T-helper 1 cell treated with Interleukin-12 subunit alpha and Interleukin-12 subunit beta and Interleukin-4 antibody, amounts not matched to agents 30 ng/mL and 1 ng/mL, for 36 hours (primary cell): ENCODE data around the gene TEX35. TPM values are rescaled to one million over a fixed set of nuclear protein-coding genes. Genes with fewer than 3 reads are reported as not detected.

Experiments used
- intact Hi-C: fragments of 100-400 bp; cut with micrococcal nuclease; formaldehyde crosslinking; loops from one replicate; pipeline ENCODE4 v1.15.1; 2024
- total RNA-seq: library from RNA; stranded (reverse); gene quantifications from 2 replicates; pipeline ENCODE4 v1.2.3, GENCODE V29; 2022

The TEX35 gene
- total RNA-seq = not detected in 2 replicates

DNA sequence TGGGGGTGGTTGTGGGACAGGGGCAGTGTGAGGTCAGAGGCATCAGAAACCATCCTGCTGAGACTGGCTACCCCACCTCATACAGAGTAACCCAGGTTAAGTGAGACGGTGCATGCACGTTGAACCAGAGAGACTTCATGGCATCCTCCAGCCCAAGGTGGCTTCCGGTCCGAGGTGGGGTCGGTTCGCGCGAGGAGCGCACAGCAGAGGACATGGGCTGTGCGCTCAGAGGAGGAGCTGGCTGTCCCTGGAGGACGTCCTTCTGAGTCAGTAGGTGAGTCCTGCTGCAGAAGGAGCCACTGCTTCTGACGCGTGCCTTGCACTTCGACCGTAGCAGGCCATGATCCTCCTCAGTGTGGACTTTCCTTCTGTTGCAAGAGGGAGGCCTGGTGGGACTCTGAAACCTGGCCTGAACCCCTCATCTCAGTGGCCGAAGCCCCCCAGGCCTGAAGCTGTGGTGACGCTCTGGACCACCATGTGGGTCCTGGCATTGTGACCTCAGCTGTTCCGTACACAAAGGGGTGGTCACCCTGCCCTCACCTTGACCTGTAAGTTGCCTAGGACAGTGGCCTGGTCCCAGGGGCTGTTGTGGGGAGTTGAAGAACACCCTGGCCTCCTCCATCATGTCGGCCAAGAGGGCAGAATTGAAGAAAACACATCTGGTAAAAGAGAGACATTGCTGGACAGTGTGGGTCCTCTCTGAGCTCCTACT, at the start of gene TEX35:
TEX35 (plus strand) TSS at position 544 of the 712 bp plus-strand sequence; CDS start at position 624, 80 bp downstream.
- intact Hi-C loops = no loop called here

DNA sequence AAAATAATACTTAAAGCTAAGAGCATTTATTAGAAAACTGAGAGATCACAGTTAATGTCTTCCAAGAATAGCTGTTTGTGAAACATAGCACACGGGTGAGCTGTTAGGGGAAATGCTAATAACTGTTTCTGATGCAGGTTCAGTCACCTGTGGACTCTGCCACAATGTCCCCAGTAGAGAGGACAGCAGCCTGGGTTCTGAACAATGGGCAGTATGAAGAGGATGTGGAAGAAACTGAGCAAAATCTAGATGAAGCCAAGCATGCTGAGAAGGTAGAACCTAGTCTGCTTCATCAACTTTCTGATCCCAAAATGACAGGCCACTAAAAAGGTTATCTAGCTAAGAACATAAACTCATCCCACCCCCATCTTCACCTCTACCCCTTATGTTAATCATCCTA, 48.8 kb upstream of the TEX35 start:
- intact Hi-C loops = no loop called here

DNA sequence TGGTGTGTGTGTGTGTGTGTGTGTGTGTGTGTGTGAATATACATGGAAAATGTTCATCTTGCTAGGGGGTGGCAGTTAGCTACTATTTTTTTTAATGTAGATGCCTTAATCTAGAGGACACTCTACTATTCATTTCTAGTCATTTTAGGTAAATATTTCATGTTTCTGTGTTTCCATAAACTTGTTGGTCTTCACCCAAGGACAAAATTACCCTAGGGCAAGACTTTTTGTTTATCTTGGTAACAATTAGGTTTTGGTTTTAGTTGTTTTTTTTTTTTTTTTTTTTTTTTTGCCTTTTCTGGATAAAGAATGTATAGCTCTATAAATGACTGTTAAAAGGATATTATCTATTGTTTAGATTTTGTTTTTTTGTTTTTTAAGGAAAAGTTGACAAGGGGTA, 48.3 kb upstream of the TEX35 start:
- intact Hi-C loops = no loop called here

DNA sequence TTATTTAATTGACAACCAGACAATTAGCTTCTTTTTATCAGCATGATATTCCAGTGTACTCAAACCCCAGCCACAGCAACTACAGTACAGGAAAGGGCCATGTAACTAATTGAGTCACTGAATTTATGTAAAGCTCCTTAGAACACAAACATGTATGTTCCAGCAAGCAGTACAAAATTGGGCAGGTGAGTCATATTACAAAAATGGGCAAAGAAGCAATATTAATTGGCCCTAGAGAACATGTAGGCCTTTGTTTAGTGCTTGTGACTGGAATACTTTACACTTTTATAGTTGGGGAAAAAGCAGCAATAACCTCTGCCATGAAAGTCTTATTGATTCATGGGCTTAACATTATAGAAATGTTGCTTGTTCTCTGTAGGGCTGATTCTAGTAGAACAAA, 47.9 kb upstream of the TEX35 start:
- intact Hi-C loops = no loop called here

DNA sequence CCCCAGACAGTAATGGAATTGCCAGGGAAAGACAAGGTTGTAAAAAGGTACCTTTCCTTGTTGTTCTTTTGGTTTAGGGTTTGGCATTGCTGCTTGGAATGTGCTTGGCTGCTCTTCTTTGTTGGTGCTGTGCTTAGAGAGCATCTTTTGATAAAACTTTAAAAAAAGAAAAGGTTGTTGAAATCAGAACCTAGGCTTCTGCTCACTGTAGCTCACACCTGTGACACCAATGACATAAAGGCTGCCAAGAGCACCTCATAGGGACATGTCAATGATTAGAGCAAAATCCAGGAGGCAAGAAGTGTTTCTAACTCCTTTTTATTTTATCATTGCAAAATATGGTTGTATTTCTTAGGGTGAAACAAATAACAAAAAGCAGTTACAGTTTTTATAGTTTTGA, 45.1 kb upstream of the TEX35 start:
- intact Hi-C loops = no loop called here

DNA sequence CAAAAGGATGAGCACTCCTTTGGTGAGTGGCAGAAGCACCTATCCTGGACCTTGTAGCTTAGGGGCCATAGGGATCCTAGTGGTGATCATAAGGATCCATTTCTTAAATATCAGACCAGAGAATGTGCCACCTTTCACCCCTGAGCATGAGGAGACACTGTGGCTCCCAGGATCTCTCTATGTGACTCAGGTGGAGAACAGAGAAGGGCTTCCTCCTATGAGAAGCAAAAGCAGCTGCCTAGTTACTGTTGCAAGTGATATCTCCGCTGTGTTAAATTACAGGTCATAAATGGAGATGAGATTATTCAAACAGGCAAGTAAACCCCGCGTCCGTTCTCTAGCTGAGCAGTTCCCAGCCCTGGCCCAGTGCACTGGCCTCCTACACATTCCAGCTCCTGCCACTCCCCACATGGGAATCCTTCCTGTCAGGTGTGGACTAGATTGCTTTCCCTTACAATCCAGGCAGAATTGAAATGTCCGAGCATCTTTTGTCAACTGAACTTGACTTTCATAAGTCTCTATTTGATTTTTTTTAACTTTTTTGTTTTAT, 42.4 kb upstream of the TEX35 start:
- intact Hi-C loops = no loop called here

DNA sequence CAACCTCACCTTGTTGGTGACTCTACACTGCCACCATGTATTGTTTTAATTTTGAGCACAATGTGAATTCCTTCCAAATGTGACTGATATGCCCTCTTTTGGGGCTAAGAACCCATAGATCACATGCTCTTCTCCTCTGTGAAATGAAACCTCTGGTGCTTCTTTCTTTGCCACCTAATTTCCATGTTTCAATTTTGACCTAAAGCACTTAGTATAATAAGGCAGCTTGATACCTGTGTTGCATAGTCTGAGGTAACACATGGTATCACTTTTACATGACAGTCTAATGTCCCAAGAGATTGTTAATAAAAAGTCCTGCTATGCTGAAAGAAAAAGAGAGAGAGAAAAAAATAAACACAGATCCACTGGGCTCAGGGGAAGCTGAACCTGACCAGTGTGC, 40.4 kb upstream of the TEX35 start:
- intact Hi-C loops = no loop called here

DNA sequence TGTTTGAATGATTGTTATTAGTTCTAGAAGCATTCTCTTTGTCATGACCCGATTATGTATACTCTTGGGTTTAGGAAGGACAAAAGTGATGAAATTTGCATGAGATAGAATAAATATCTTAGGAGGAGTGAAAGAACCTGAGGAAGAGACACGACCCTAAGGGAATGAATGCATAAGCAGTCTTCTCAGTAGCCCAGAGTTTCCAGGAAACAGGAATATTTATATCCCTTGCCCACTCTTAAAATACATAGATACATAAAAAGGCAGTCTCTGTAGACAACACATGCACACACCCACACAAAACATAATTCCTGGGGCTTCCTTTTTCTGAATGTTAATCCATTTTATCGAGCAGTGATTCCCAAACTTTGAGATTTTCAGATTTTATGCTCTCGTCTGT, 35.5 kb upstream of the TEX35 start:
- intact Hi-C loops = no loop called here

DNA sequence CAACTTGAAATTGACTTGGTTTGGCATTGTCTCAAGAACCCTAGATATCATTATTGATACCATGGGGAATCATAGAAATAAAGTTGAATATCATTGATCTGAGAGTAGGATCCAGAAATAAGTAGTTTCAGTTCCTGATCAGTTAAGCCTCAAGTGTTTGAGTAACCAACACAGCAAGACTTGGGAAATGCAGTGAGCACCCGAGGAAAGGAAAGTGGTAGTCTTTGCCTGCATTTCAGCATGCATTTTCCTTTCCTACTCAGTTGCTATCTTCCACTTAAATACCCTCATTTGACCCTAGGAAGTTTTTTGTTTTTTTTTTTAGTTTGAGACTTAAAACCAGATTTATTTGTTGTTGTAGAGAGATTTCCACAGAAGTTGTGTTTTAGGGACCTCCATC, 35.1 kb upstream of the TEX35 start:
- intact Hi-C loops = no loop called here

DNA sequence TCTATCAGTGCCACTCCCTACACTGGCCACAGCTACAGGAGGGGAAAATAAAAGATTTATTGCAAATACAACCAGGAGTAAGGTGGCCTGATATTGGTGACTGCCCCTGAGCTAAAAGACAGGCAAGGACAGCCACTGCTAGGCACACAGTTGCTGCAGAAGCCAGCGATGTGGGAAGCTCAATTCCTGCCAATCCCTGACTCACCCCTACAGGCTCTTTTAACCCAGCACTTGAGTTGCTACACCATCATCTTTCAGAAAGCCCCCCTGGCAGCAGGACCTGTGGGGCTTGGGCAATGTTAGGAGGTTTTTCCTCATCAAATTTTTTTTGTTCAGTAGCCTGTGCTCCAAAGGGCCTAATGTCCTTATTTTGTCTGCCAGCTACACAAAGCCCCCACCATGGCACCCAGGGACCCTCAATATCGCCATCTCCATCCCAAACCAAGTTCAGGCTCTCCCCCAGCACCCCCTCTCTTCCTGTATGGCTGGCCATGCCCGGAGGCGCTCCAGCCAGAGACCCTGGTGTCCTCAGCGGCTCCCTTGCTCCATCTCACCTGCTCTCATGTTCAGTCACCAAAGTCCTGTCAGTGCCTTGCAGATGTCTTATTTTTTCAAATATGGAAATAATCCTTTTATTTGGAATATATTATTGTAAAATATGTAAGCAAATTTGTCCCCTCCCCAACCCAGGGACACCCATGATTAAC, 29.5 kb upstream of the TEX35 start:
- intact Hi-C loops = no loop called here

DNA sequence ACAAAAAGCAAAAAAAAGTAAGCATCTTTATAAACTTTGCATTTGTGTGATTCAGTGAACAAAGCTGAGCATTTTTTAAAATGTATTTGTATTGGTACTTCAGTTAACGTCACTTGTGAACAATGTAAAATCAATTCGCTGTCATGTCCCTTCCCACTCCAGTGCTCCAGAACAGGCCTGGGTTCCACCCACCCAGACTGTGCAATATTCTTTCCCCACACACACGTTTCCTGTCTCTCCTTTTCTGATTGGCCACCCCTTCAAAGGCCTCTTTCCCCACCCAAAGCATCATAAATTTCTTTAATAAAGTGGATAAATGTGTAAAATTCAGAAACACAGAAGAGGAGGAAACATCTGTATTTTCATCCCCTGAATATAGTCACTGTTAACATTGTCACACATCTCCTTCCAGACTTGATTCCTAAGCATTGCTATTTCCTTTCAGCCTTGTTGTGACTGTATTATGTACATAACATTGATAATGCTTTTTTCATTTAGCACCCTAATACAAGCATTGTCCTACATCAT, 28.1 kb upstream of the TEX35 start:
- intact Hi-C loops = no loop called here

DNA sequence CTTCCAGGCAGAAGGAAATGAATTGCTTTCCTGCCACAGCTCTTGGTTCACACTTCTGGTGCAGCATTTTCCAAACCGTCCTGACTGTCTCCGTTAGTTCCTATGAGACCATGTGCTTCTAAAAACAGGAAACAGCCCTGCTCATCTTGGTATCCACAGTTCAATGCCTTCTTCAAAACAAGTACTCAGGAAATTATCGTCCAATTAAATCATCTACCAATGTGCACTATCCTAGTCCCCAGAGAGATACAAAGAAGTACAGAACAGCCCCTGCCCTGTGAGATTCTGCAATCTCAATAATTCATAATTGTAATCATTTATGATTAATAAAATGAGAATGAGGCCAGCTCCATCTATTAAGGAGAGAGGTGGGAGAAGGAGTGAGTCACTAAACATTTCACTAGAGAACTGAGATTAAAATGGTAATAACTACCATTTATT, 27.3 kb upstream of the TEX35 start:
- intact Hi-C loops = no loop called here

DNA sequence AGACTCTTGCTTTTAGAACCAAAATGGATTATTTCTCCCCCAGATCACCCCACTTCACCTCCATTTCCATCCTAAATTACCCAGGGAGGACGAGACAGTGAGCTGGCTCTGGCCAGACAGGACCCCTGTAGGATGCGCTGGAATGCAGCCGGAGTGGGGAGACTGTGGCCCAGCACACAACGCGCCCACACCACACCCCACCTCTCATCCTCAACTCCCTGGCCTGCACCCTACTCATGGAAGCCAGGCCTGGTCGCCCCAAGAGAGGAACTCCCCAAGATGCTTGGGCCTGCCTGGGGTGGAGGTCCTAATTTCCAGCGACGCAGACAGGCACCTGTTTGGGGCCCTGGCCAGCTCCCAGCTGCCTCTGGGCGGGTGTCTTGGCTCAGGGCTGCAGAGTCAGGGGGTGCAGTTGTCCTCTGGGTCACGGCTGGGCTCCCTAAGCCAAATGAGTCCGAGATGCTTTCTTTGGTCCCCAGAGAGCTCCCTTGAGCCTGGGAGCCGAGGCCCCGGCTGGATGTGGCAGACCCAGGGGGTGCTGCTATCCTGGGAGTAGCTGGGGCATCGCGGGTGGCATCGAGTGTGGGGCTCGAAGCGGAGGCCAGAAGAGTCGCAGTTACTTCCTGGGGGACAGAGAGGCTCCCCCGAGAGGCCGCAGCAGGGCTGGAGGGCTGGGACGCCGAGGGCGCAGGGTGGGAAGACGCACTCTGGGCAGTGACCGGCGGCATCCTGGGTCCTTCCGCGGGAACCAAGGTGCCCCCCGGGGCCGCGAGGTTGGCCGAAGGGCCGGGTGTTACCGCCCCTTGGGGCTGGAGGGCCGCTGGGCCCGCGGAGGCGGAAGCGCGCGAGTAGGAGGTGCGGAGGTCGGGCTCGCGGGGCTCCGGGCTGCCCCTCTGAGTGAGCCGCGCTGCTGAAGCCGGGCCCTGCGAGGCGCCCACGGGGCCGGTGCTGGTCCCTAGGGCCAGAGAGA, 26.5 kb upstream of the TEX35 start:
- intact Hi-C loops = no loop called here

DNA sequence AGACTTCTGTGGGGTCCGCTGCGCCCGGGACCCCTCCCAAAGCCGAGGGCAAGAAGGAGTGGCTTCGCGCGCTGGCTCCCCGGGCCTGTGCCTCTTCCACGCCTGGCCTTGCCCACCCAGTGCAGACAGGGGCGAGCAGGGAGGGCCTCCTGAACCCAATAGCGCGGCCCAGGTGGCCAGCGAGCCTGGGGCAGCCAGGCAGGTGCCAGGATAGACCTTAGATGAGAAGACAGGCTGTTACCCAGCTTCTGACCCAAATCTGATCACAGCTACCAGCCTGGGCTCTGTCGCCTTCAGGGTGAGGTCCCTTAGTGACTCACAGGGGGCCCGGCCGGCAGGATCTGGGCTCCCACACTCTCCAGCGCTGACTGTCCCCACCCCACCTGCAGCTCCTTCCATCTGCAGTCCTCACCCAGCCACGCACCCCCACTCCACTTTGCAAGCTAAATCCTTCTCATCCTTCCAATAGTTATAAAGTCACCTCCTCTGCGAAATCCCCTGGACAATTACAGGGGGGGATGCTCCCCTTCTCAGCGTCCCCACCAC, 25.8 kb upstream of the TEX35 start:
- intact Hi-C loops = no loop called here

DNA sequence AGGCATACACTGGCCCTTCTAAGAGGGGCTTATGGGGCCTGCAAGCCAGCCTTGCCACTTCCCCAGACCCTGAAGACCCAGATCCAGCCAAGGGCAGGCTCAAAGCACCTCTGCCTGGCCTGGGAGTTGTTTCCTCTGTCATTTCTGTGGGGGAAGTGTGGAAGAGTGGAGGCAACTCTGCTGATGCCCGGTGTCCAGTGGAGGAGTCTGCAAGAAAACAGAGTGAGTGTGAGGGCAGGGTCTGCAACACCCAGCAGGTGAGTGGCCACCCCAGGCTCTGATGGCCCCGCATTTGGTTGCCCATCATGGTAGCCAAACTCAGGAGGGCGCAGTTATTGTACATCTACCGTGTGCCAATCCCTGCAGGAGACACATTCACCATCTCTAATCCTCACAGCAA, 24.5 kb upstream of the TEX35 start:
- intact Hi-C loops = no loop called here

DNA sequence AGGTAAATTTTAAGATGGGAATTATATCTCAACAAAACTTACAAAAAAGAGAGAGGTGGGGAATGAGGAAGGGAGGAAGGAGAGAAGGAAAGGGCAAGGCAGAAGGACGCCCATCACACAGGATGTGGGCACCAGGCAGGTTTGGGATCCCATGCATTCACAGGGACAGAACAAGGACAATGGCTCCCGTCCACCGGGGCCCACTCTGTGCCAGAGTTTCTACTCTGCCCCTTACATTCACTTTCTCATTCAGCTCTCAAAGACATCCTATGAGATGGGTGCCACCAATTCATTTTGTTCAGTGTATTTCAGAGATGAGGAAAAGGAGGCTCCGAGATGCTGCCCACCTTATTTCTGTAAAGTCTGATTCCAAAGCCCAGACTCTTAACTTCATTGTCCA, 23.5 kb upstream of the TEX35 start:
- intact Hi-C loops = no loop called here

DNA sequence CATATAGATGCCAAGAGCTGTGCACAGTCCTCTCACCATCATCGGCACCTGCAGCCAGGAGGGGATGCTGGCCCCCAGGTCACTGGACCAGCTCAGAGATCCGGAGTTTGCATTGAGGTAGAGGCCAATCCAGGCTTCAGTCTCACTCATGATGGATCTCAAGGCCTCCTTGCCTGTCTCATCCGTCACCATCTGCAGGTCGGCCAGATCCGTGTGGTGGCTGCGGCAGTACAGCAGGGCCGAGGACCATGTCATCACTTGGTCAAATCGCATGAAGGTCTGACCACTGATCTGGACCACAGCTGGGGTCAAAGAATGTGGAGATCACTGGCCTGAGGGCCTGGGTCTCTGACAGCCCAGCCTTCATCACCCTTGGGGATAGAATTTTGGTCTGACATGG, 22.8 kb upstream of the TEX35 start:
- intact Hi-C loops = no loop called here

DNA sequence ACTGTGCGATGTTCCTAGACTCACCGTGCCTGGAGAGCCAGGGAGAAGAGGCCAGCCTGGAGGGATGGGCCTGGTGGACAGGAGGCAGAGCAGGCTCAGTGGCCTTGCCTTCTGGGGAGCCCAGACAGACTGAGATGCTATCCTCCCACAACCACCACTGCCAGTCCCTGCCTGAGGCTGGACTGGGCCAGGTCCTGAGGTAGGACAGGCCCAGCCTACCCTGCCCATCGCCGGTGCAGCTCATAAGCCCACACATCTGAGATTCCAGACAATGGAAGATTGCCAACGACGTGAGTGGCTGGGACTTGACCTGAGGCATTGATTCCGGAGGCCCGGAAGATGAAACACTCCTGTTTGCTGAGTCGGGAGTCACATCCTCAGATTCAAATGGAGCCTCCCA, 21.9 kb upstream of the TEX35 start:
- intact Hi-C loops = no loop called here

DNA sequence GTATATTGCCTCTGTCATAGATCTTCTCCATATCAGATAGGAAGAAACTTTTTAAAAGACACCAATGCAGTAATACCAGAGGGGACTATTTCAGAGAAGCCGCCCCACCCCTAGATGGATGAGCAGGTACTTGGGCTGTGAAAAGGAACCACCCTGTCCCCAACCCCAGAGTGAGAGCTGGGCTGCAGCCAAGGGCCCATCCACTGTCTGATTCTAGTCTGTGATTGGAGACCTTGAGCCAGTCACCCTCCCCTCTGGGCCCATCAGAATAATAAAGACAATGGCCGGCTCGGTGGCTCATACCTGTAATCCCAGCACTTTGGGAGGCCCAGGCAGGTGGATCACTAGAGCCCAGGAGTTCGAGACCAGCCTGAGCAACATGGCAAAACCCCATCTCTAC, 21.2 kb upstream of the TEX35 start:
- intact Hi-C loops = no loop called here

DNA sequence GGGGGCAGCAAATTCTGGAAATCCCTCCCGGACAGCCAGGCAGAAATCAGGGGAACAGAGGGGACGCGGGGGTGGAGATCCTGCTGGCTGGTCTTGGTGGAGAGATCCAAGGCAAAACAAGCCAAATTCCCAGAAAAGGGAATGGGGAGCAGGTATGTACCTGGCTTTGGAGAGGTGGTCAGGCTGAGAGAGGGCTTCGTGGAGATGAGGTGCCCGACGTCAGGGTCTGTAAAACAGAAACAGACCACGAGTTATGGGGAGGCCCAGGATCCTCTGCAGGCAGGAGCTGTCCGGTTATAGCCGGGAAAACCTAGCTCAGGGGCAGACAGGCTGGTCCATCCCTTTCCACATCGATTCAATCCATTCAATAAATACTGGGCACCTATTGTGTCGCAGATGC, 20.6 kb upstream of the TEX35 start:
- intact Hi-C loops = no loop called here

DNA sequence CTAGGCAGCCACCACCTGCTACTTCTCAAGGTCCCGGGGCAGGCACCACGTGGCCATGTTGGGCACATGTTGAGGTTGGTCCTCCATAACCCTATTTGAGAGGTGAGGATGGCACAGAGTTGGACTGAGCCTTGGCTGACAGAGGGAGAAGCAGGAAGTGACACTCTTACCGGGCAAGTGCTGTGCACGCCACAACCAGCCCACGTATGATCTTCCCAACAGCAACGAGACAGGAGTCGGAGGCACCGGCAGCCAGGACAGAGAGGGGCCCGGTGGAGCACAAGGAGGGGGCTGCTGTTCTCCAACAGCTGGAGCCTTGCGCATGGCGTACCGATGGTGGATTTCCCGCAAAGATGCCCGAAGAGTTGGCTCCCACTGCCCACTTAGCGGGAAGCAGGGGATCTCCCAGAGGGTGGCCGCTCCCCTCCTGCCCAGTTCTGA, 19.6 kb upstream of the TEX35 start:
- intact Hi-C loops = no loop called here
